OCI-LY7 (cell line): ENCODE data around the gene GLCE. TPM values are rescaled to one million over a fixed set of nuclear protein-coding genes. Genes with fewer than 3 reads are reported as not detected.

ENCODE experiments used
- BruUV-seq: library from RNA; stranded (reverse); fragments of 400-500 nt; replicated peaks from 2 replicates; lab custom pipeline; 2021; lab: Mats Ljungman, UMichigan
- CTCF ChIA-PET: fragments of 300-600 bp; sonication (Branson Sonifier 250); formaldehyde crosslinking; loops from one replicate; lab custom pipeline; 2022; ENCODE audit warnings: antibody characterized with exemption; ENCODE audit not compliant: unreplicated experiment; lab: Charles Lee
- POLR2A ChIA-PET: fragments of 300-600 bp; sonication (Branson Sonifier 250); formaldehyde crosslinking; loops from one replicate; lab custom pipeline; 2022; ENCODE audit warnings: antibody characterized with exemption; lab: Charles Lee
- DNase-seq: peaks from one replicate; pipeline ENCODE4 v3.0.0-alpha.2; 2015; ENCODE audit warnings: low spot score
- H2AFZ ChIP-seq: fragments of 200-600 bp; sonication (generic), shearing (Covaris generic); 2 replicates; pipeline ENCODE4 v1.6.1; 2014; ENCODE audit warnings: mild to moderate bottlenecking, antibody characterized with exemption, low read length, moderate library complexity
- H3K27ac ChIP-seq: fragments of 200-600 bp; sonication (generic); 2 replicates; pipeline ENCODE4 v1.5.1; 2014; ENCODE audit warnings: mixed run types, low read depth, mild to moderate bottlenecking, moderate library complexity, low read length, inconsistent platforms; ENCODE audit not compliant: poor library complexity, severe bottlenecking
- H3K36me3 ChIP-seq: fragments of 200-600 bp; sonication (generic); 2 replicates; pipeline ENCODE4 v1.6.1; 2014; ENCODE audit warnings: mild to moderate bottlenecking, antibody characterized with exemption, low read length, moderate library complexity, mixed read lengths; ENCODE audit not compliant: insufficient read depth
- H3K4me1 ChIP-seq: fragments of 200-600 bp; sonication (generic); 2 replicates; pipeline ENCODE4 v1.5.1; 2014; ENCODE audit warnings: mild to moderate bottlenecking, low read length; ENCODE audit not compliant: insufficient read depth, poor library complexity, severe bottlenecking
- H3K4me2 ChIP-seq: fragments of 200-600 bp; sonication (generic); 2 replicates; pipeline ENCODE4 v1.6.1; 2014; ENCODE audit warnings: mild to moderate bottlenecking, low read length
- H3K4me3 ChIP-seq: fragments of 200-600 bp; sonication (generic); 2 replicates; pipeline ENCODE4 v1.5.1; 2014; ENCODE audit warnings: mild to moderate bottlenecking, low read depth, low read length; ENCODE audit not compliant: poor library complexity, severe bottlenecking
- H3K79me2 ChIP-seq: fragments of 200-600 bp; sonication (generic); 2 replicates; pipeline ENCODE4 v1.6.1; 2016; ENCODE audit warnings: low read depth, mild to moderate bottlenecking, low read length, moderate library complexity, mixed read lengths; ENCODE audit not compliant: insufficient read depth
- H3K9me2 ChIP-seq: fragments of 200-600 bp; sonication (generic); 2 replicates; pipeline ENCODE4 v1.6.1; 2016; ENCODE audit warnings: mild to moderate bottlenecking, low read length, mixed read lengths; ENCODE audit not compliant: insufficient read depth
- H3K9me3 ChIP-seq: fragments of 200-600 bp; sonication (generic); 2 replicates; pipeline ENCODE4 v1.6.1; 2014; ENCODE audit warnings: mild to moderate bottlenecking, mixed run types, low read length, mixed read lengths
- H4K20me1 ChIP-seq: fragments of 200-600 bp; sonication (generic); 2 replicates; pipeline ENCODE4 v1.6.1; 2014; ENCODE audit warnings: mild to moderate bottlenecking, antibody characterized with exemption, low read length, moderate library complexity, mixed read lengths; ENCODE audit not compliant: insufficient read depth
- EZH2phosphoT487 ChIP-seq: fragments of 200-600 bp; sonication (generic); IDR thresholded peaks from 2 replicates; pipeline ENCODE4 v1.6.1; 2018; ENCODE audit warnings: low read depth, borderline replicate concordance, mild to moderate bottlenecking, mixed run types, antibody characterized with exemption, low read length, moderate library complexity, mixed read lengths
- intact Hi-C: fragments of 100-400 bp; cut with micrococcal nuclease; formaldehyde crosslinking; loops from one replicate; pipeline ENCODE4 v1.10.0; 2022; ENCODE audit not compliant: unreplicated experiment
- total RNA-seq, 2 experiments: library from RNA; depleted of rRNA in 1 of 2; stranded (reverse); fragments of >200 nt in 1 of 2; shearing (Covaris generic) in 1 of 2; gene quantifications; 2 replicates each; pipeline ENCODE4 v1.2.3, GENCODE V29; 2014 to 2022
- TF ChIP-seq, protein P1 (sequence below): fragments of 200-600 bp; sonication (generic); conservative IDR thresholded peaks from 2 replicates; pipeline ENCODE4 v1.5.1; 2014; ENCODE audit warnings: mild to moderate bottlenecking, antibody characterized with exemption, low read length, moderate library complexity, mixed read lengths

The GLCE gene
- total RNA-seq, 2 experiments from 2014 or later, result 7.0 to 7.1 TPM

DNA sequence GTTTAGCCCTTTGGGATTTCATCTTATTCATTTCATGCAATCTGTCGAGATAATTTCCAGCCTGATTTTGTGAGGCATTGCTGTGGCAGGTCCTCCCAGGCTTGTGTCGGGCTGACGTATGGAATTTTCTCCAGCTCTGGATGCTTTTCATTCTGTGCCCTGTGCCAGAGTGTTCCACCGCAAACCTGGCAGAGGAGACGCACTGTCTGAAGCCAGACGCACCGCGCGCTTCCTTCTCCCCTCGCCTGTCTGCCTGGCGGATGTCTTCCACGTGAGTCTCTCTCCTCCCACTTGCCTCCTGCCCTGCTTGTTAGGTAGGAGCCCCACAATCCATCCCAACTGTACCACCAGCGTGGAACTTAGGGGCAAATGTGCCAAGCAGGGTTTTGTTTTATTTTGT lies 20.1 kb upstream of the GLCE start:
- Histone ChIP-seq H3K4me1 (no peaks in the 10 kb centered on the region), H3K4me3 (no peak overlapping the region), H4K20me1 (no peaks in the 10 kb centered on the region), H3K79me2 (no peaks in the 10 kb centered on the region), H2AFZ (no peak overlapping the region), H3K36me3 (no peaks in the 10 kb centered on the region), H3K4me2 (no peak overlapping the region), H3K9me2 (no peaks in the 10 kb centered on the region), H3K27ac (no peak overlapping the region), H3K9me3 (no peaks in the 10 kb centered on the region)
- CTCF ChIA-PET, result no interaction called here
- TF ChIP-seq, protein P1, sequence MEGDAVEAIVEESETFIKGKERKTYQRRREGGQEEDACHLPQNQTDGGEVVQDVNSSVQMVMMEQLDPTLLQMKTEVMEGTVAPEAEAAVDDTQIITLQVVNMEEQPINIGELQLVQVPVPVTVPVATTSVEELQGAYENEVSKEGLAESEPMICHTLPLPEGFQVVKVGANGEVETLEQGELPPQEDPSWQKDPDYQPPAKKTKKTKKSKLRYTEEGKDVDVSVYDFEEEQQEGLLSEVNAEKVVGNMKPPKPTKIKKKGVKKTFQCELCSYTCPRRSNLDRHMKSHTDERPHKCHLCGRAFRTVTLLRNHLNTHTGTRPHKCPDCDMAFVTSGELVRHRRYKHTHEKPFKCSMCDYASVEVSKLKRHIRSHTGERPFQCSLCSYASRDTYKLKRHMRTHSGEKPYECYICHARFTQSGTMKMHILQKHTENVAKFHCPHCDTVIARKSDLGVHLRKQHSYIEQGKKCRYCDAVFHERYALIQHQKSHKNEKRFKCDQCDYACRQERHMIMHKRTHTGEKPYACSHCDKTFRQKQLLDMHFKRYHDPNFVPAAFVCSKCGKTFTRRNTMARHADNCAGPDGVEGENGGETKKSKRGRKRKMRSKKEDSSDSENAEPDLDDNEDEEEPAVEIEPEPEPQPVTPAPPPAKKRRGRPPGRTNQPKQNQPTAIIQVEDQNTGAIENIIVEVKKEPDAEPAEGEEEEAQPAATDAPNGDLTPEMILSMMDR, result no peak
- TF ChIP-seq EZH2phosphoT487, result no peak
- intact Hi-C loops, result no loop called here
- no peak for DNase-seq
- POLR2A ChIA-PET, result interaction anchor here (0.7 kb wide), 1 partner anchor 515 kb away, joined by 3 read pairs; no protein-coding TSS in a partner anchor
- no TSS peak for BruUV-seq

DNA sequence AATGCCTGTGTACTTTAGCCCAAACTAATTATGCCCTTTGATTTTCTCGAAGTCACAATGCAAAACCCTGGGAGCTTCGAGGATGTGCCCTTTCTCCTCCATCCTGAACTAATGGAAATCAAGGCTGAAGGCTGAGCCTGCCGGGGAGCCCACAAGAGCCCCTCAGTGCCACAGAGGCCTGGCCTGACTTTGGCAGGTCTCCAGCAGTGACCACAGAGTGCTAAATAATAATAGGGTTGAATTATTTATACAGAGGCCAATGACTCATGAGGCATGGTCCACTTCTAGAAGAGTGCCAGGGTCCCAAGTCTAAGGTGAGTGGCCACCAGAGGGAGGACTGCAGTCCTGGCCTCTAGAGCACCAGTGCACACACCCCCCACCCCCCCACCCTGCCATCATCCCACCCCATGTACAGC lies 19.1 kb upstream of the GLCE start:
- CTCF ChIA-PET, result no interaction called here
- Histone ChIP-seq H3K4me2 (no peak overlapping the region), H3K27ac (no peak overlapping the region), H3K4me1 (no peaks in the 10 kb centered on the region), H3K9me2 (no peaks in the 10 kb centered on the region), H3K4me3 (no peak overlapping the region), H3K36me3 (no peaks in the 10 kb centered on the region), H3K9me3 (no peaks in the 10 kb centered on the region), H2AFZ (no peak overlapping the region), H4K20me1 (no peaks in the 10 kb centered on the region), H3K79me2 (no peaks in the 10 kb centered on the region)
- BruUV-seq, result no TSS peak
- intact Hi-C loops, result no loop called here
- POLR2A ChIA-PET, result interaction anchor here (0.5 to 0.7 kb wide), 2 partner anchors 138 to 514 kb away, joined by 3 to 7 read pairs; no protein-coding TSS in a partner anchor
- no peak for DNase-seq
- no peak for TF ChIP-seq EZH2phosphoT487
- TF ChIP-seq, protein P1, result no peak

- Histone ChIP-seq H3K36me3 (no peaks in the 10 kb centered on the region), H4K20me1 (no peaks in the 10 kb centered on the region), H3K79me2 (no peaks in the 10 kb centered on the region), H3K27ac (no peak overlapping the region), H3K4me2 (no peak overlapping the region), H3K9me2 (no peaks in the 10 kb centered on the region), H2AFZ (no peak overlapping the region), H3K4me1 (no peaks in the 10 kb centered on the region), H3K4me3 (no peak overlapping the region), H3K9me3 (no peaks in the 10 kb centered on the region)
- TF ChIP-seq EZH2phosphoT487, result no peak
- TF ChIP-seq, protein P1, result no peak
- ChIA-PET POLR2A (interaction anchor here (0.5 kb wide), 1 partner anchor 137 kb away, joined by 7 read pairs; no protein-coding TSS in a partner anchor), CTCF (no interaction called here)
- BruUV-seq, result no TSS peak
- no peak for DNase-seq
- intact Hi-C loops, result no loop called here
Observed at GRCh38 chr15:69141833-69142232, 18.6 kb upstream of the GLCE start.
